GM13977 (cell line): Measurements from ENCODE around the gene OLFM2.

Experiments used
- DNase-seq: peaks from one replicate; pipeline ENCODE4 v3.0.0; 2012; ENCODE audit warnings: low spot score
- in situ Hi-C: fragments of 300-500 bp; cut with MboI; formaldehyde crosslinking; loops from one replicate; pipeline ENCODE4 v1.12.0; 2022; ENCODE audit warnings: low sequenced_read_pairs, low pct_unique_long_range_greater_than_20kb, mixed read lengths, inconsistent platforms; ENCODE audit not compliant: unreplicated experiment
- TF ChIP-seq, protein P1 (sequence below): IDR thresholded peaks from 2 replicates; pipeline ENCODE4 v1.5.1; 2012; ENCODE audit warnings: mild to moderate bottlenecking, control low read depth; ENCODE audit not compliant: insufficient read depth; ENCODE audit errors: extremely low read depth, missing control alignments

OLFM2 gene

DNA sequence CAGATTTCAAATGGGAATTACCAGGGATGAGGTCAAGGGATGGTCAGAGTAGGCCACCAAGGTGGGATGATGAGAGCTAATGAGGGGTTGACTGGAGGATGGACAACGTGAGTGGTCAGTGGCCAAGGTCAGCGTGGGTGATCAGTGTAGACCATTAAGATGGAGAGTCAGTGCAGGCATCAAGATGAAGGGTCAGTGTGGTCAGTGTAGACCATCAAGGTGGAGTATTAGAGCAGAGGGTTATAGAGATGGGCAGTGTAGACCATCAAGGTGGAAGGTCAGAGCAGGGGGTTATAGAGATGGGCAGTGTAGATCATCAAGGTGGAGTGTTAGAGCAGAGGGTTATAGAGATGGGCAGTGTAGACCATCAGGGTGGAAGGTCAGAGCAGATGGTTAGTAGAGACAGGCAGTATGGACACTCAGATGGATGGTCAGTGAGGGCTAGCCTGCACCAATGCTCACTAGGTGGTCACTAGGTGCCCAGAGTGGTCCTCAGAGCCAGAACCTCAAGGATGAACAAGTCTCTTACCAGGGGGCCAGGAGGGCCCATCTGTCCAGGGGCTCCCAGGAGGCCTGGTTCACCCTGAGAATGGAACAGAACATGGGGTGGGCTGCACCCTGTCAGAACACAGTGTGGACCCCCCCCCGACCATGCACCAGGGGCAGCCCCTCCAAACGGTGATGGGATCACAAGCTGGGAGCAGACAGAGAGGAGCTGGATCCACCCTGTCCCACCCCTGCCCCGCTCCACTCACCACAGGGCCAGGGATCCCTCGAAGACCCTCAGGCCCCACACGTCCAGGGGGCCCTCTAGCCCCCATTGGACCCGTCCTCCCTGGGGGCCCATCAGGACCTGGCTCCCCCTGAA, 32.7 kb upstream of the OLFM2 start:
- DNase-seq = no peak
- in situ Hi-C loops = no loop called here

DNA sequence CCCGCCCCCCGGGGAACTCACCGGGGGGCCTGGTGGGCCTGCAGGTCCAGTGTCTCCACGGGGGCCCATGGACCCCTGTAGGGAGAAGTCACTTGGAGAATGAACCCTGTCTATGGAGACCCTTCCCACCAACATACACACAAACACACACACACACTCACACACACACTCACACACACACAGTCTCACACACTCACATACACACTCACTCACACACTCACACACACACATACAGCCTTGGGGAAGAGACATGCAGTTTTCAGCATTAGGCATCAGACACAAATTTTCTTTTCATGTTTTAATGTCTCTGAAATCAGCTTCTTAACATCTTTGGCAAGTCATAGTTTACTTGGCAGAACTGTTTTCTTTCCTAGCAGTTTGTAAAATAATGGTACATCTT, 31.0 kb upstream of the OLFM2 start:
- in situ Hi-C loops = no loop called here
- TF ChIP-seq, protein P1, sequence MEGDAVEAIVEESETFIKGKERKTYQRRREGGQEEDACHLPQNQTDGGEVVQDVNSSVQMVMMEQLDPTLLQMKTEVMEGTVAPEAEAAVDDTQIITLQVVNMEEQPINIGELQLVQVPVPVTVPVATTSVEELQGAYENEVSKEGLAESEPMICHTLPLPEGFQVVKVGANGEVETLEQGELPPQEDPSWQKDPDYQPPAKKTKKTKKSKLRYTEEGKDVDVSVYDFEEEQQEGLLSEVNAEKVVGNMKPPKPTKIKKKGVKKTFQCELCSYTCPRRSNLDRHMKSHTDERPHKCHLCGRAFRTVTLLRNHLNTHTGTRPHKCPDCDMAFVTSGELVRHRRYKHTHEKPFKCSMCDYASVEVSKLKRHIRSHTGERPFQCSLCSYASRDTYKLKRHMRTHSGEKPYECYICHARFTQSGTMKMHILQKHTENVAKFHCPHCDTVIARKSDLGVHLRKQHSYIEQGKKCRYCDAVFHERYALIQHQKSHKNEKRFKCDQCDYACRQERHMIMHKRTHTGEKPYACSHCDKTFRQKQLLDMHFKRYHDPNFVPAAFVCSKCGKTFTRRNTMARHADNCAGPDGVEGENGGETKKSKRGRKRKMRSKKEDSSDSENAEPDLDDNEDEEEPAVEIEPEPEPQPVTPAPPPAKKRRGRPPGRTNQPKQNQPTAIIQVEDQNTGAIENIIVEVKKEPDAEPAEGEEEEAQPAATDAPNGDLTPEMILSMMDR = no peak
- DNase-seq = no peak

More for the DNA sequence above, 32.7 kb upstream of the OLFM2 start:
- TF ChIP-seq, protein P1 = no peak

DNA sequence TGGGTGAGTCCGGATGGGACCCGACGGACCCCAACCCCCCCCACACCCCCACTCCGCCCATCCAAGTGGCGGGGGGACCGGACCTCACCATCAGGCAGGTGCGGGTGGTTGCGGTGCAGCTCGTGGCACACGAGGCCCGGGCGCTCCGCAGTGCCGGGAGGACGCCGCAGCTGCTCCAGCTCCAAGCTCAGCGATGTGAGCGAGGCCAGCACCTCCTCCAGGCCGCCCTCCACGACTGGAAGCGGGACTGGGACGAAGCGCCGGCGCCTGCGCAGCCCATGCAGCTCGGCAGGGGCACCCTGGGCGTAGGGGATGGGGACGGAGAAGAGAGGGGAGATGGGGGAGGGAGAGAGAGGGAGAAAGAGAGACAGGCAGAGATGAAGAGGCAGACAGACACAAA, 30.1 kb upstream of the OLFM2 start:
- in situ Hi-C loops = no loop called here
- TF ChIP-seq, protein P1 = no peak
- DNase-seq = no peak

DNA sequence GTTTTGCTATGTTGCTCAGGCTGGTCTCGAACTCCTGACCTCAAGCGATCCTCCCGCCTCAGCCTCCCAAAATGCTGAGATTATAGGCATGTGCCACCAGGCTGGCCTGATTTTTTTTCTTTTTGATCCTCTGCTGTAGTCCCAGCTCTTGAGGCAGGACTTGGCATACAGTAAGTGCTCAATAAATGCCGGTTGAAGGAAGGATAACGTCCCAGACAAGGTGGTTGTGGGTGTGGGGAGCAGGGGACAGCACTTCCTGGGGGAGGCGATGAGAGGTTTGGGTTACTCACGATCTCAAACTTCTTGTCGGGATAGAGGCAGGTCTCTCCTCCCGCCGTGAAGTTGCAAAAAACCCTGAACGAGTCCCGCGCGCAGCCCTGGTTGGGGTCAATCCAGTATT, 29.7 kb upstream of the OLFM2 start:
- in situ Hi-C loops = no loop called here
- no peak for DNase-seq
- TF ChIP-seq, protein P1 = no peak

DNA sequence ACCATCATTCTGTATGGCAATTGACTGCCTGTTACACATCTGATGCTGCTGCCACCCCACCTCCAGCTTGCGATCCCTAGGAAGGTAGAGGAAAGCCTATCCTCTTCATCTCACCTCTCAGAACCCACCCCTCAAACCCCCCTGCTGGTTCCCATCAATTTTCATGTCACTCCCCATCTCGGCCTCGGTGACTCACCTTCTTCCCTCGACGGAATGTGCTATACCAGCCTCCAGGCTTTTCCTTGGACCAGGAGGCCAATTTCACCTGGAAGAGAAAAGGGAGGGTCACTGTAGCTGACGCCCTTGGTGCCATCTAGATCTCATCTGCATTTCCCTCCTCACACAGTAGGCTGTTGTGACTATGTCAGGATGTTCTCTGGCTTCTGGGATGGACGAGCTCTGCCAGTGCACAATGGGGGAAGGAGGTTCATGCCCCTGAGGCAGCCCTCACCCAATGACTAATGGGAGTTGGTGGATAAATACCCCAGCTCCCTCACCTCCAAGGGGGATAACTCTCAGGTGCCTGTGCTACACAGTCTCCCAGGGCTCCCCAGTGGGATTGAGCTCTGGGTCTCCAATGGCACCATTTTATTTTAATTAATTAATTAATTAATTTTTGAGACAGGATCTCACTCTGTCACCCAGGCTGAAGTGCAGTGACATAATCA, 26.4 kb upstream of the OLFM2 start:
- in situ Hi-C loops = no loop called here
- DNase-seq = no peak
- TF ChIP-seq, protein P1 = no peak

DNA sequence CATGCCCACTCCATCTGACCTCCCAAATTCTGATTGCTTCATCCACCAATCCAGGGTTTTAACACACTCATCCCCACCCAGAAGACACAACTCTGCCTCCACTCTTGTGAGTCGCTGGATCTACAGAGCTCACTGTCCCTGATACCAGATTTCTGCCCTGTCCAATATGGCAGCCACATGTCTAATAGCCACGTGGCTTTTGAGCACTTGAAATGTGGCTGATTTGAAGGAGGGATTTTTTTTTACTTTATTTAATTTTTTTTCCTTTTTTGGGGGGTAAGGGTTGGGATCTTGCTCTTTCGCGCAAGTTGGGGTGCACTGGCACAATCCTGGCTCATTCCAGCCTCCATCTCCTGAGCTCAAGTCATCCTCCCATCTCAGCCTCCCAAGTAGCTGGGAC, 24.8 kb upstream of the OLFM2 start:
- TF ChIP-seq, protein P1 = no peak
- in situ Hi-C loops = no loop called here

More for the DNA sequence above, 24.8 kb upstream of the OLFM2 start:
- DNase-seq = no peak
